Liver (tissue), 10 donors: ENCODE data around the gene CNBP. TPM values are rescaled to one million over a fixed set of nuclear protein-coding genes. Genes with fewer than 3 reads are reported as not detected.
A peak's percentile ranks its signal among the peaks of the same experiment; 100 is the strongest.

Experiments
- DNase-seq: peaks from one replicate; pipeline ENCODE4 v3.0.0-alpha.2; 2017; ENCODE audit warnings: low spot score
- H3K27ac ChIP-seq, 2 donors: one replicate each; pipeline ENCODE4 v1.7.0; 2013; ENCODE audit warnings: inconsistent platforms in 2 of 2, low read length in 2 of 2, control low read depth in 1 of 2, low read depth in 1 of 2, mild to moderate bottlenecking in 1 of 2
- H3K27me3 ChIP-seq, 4 donors: one replicate each; pipeline versions ENCODE4 v1.6.1 to v1.7.0; 2013; ENCODE audit warnings: low read length in 3 of 4, inconsistent platforms in 1 of 4, mild to moderate bottlenecking in 1 of 4, moderate library complexity in 1 of 4; ENCODE audit not compliant: control insufficient read depth in 4 of 4, insufficient read depth in 4 of 4
- H3K36me3 ChIP-seq, 4 donors: one replicate each; pipeline versions ENCODE4 v1.6.1 to v1.7.0; 2013; ENCODE audit warnings: low read length in 3 of 4, mild to moderate bottlenecking in 3 of 4, low read depth in 1 of 4, moderate library complexity in 1 of 4; ENCODE audit not compliant: control insufficient read depth in 4 of 4, insufficient read depth in 3 of 4
- H3K4me1 ChIP-seq, 4 donors: one replicate each; pipeline versions ENCODE4 v1.6.1 to v1.7.0; 2013; ENCODE audit warnings: low read length in 3 of 4, mild to moderate bottlenecking in 3 of 4, moderate library complexity in 1 of 4; ENCODE audit not compliant: control insufficient read depth in 4 of 4, insufficient read depth in 4 of 4
- H3K4me3 ChIP-seq, 3 donors: one replicate each; pipeline versions ENCODE4 v1.6.1 to v1.7.0; 2013; ENCODE audit warnings: low read length in 3 of 3, control low read depth in 1 of 3, low read depth in 1 of 3, mild to moderate bottlenecking in 1 of 3
- H3K9ac ChIP-seq, 2 donors: one replicate each; pipeline ENCODE4 v1.7.0; 2013; ENCODE audit warnings: low read length in 2 of 2, mild to moderate bottlenecking in 2 of 2, moderate library complexity in 2 of 2, control low read depth in 1 of 2, low read depth in 1 of 2
- H3K9me3 ChIP-seq, 4 donors: one replicate each; pipeline versions ENCODE4 v1.6.1 to v1.7.0; 2013; ENCODE audit warnings: low read length in 3 of 4; ENCODE audit not compliant: control insufficient read depth in 4 of 4
- GABPA ChIP-seq, 2 donors: IDR thresholded peaks in 1 of 2; conservative IDR thresholded peaks in 1 of 2; 2 replicates each; pipeline ENCODE4 v1.6.1; 2016; ENCODE audit warnings: antibody characterized with exemption in 2 of 2, mild to moderate bottlenecking in 1 of 2, moderate library complexity in 1 of 2
- RXRA ChIP-seq, 2 donors: IDR thresholded peaks; 2 replicates each; pipeline ENCODE4 v1.6.1; 2017 to 2018; ENCODE audit warnings: antibody characterized with exemption in 2 of 2, mild to moderate bottlenecking in 1 of 2
- YY1 ChIP-seq: IDR thresholded peaks from 2 replicates; pipeline ENCODE4 v1.6.1; 2016; ENCODE audit warnings: antibody characterized with exemption, mild to moderate bottlenecking
- WGBS: extraction: QIAGEN DNeasy Blood & Tissue Kit; methylation state at CpG from one replicate; pipeline ENCODE4 v1.1.7; 2013; 5-methylcytosine and 5-hydroxymethylcytosine counted together
- polyA plus RNA-seq, 2 donors: library from polyadenylated mRNA; stranded (reverse) in 1 of 2; unstranded in 1 of 2; fragments of 200-250 nt in 1 of 2; fragments of >200 nt in 1 of 2; fragmentation: Nextera tagmentation in 1 of 2; extraction: Ambion mirVana in 1 of 2; gene quantifications; one replicate each; pipeline versions ENCODE4 v1.2.1 to v1.2.3, GENCODE V29; 2013 to 2015
- small RNA-seq: library from RNA; depleted of rRNA; stranded (forward); fragments of <200 nt; gene quantifications from one replicate; pipeline ENCODE3, GENCODE V24; 2014
- total RNA-seq, 2 donors: library from RNA; depleted of rRNA; stranded (reverse); fragments of >200 nt; gene quantifications; one replicate each; pipeline ENCODE4 v1.2.3, GENCODE V29; 2014
- donor health status: healthy.
- donor health status: healthy.
- donor health status: healthy.
- donor health status: healthy.
- donor health status: healthy.

Gene CNBP
- total and polyA plus RNA-seq, 4 donors: 162 to 291 (median 214) TPM

- no peaks in the 10 kb centered on the region for H3K27me3 ChIP-seq
- whole genome bisulfite sequencing: 39% methylated on average over 5 of the region's 5 CpGs
- H3K9me3 ChIP-seq: no peaks in the 10 kb centered on the region
- peak overlapping the region; percentile 99 to 100 for H3K27ac ChIP-seq
- H3K4me3 ChIP-seq: peak overlapping the region; percentile 70 to 81 (median 72)
- H3K36me3 ChIP-seq: peaks cover 0 to 10% (median 3%) of the 10 kb centered on the region in 4 donors
- peak overlapping the region; percentile 69 to 96 for H3K9ac ChIP-seq
- peaks cover 20 to 73% (median 62%) of the 10 kb centered on the region in 4 donors for H3K4me1 ChIP-seq
- no peak for DNase-seq
- TF ChIP-seq GABPA (IDR thresholded peaks at IDR 0.05 in 1 of 2, conservative IDR thresholded peaks at IDR 0.05 in 1 of 2): no peak
- TF ChIP-seq RXRA (IDR thresholded peaks at IDR 0.05): no peak
- peak; percentile 8 for TF ChIP-seq YY1
Observed at GRCh38 chr3:129118745-129119144, 65.0 kb downstream of the CNBP start.

Small RNA genes lying within 50 kb of the gene (small RNA-seq; reads per million reads assigned to genes)
- not detected for gene RPS27P12

Other genes starting within 250 kb of the CNBP start
- gene CFAP92, start 189.8 kb downstream of the CNBP start, total RNA-seq: under 1 TPM; 0.05 to 0.25 TPM
- under 1 TPM in 1 of 2 donors, not detected in 1; 0.06 TPM for gene CFAP92, start 189.8 kb downstream of the CNBP start, polyA plus RNA-seq
- 1 to 10 TPM in 1 of 2 donors, under 1 TPM in 1; 0.14 to 1.0 TPM for gene EFCC1, start 182.6 kb downstream of the CNBP start, total RNA-seq
- under 1 TPM; 0.08 to 0.33 TPM for gene EFCC1, start 182.6 kb downstream of the CNBP start, polyA plus RNA-seq
- gene GP9, start 123.1 kb downstream of the CNBP start, total RNA-seq: 10 to 100 TPM in 1 of 2 donors, not detected in 1; 12.0 TPM
- under 1 TPM in 1 of 2 donors, not detected in 1; 0.16 TPM for gene GP9, start 123.1 kb downstream of the CNBP start, polyA plus RNA-seq
- 10 to 100 TPM; 20.7 to 58.1 TPM for gene RAB43, start 62.1 kb downstream of the CNBP start, total RNA-seq
- 10 to 100 TPM; 13.4 to 32.4 TPM for gene RAB43, start 62.1 kb downstream of the CNBP start, polyA plus RNA-seq
- 10 to 100 TPM in 1 of 2 donors, 1 to 10 TPM in 1; 6.4 to 12.3 TPM for gene ISY1, start 22.8 kb downstream of the CNBP start, total RNA-seq
- gene ISY1, start 22.8 kb downstream of the CNBP start, polyA plus RNA-seq: 10 to 100 TPM in 1 of 2 donors, 1 to 10 TPM in 1; 8.7 to 13.2 TPM
- gene COPG1, start 65.7 kb upstream of the CNBP start, total RNA-seq: 100 to 1,000 TPM in 1 of 2 donors, 10 to 100 TPM in 1; 68.4 to 177 TPM
- gene COPG1, start 65.7 kb upstream of the CNBP start, polyA plus RNA-seq: 100 to 1,000 TPM in 1 of 2 donors, 10 to 100 TPM in 1; 49.8 to 106 TPM
- 10 to 100 TPM; 13.7 to 18.2 TPM for gene HMCES, start 95.0 kb upstream of the CNBP start, total RNA-seq
- gene HMCES, start 95.0 kb upstream of the CNBP start, polyA plus RNA-seq: 10 to 100 TPM; 15.3 to 15.4 TPM
- gene EFCAB12, start 244.7 kb upstream of the CNBP start, total RNA-seq: under 1 TPM; 0.37 to 0.67 TPM
- 1 to 10 TPM in 1 of 2 donors, under 1 TPM in 1; 0.62 to 2.4 TPM for gene EFCAB12, start 244.7 kb upstream of the CNBP start, polyA plus RNA-seq